HG03342 (cell line): ENCODE data around the gene A1BG.
"Not testable (repeated sequence)": the region's sequence is repeated elsewhere in the genome, so short reads cannot be mapped to it uniquely, and the experiment has no call there.

ENCODE experiments used
- ATAC-seq: cut with Tn5 transposase; IDR thresholded peaks from one replicate; pipeline ENCODE4 v1.9.1; 2021; ENCODE audit warnings: mild to moderate bottlenecking, moderate library complexity; ENCODE audit not compliant: unreplicated experiment

Gene A1BG

DNA sequence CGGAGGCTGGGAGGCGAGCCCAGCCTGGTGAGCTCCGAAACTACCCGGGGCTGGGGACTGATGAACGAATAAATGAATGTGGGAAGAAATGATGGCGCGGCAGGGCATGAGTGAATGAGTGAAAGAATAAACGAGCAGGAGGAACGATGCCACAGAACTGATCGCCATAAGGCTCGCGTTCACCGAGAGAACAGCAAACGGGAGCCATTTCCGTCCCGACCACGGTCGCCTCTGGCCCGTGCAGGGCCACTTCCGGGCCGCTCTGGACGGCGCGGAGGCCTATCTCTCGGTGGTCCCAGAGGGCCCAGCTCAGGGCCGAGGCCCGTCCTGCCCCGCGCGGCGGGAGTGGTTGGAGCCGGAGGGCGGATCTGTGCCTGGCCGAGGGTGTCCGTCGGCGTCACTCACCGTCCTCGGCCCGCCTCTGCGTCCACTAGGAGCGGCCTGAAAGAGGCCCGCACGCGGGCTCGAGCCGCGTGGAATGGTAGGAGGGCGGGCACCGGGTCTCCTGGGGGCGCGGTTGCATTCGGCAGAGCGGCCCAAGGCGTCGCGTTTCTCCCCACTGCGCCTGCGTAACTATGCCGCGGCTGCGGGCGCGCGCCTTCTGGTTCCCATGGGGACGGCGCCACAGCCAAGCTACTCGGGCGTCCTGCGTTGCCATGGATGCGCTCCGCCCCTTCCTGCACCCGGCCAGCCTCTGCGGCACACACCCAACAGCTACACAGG lies 9.1 kb upstream of the A1BG start, which contains the start of gene ZNF497:
Gene ZNF497, minus strand, starts transcription at position 480 of the 723 bp plus-strand sequence. CDS start 5,116 bp downstream, outside the sequence.
- ATAC-seq, result peak; percentile 76

DNA sequence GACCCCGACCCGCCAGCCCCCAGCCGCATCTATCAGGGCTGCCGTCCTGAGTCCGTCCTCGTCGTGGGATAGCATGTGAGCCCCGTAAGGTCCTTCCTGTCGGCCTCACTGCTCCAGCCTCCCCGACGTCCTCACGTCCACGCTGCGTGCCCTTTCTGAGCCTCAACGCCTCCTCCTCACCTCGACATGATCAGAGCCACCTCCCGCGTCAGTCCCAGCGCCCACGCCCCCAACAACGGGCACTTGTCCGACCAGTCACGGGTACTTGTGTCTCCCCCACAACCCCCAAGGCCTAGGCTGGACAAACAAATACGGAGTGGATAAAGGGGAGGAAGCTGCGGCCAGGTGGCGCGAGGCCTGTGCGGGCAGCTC lies 8.6 kb upstream of the A1BG start:
- no peak for ATAC-seq

DNA sequence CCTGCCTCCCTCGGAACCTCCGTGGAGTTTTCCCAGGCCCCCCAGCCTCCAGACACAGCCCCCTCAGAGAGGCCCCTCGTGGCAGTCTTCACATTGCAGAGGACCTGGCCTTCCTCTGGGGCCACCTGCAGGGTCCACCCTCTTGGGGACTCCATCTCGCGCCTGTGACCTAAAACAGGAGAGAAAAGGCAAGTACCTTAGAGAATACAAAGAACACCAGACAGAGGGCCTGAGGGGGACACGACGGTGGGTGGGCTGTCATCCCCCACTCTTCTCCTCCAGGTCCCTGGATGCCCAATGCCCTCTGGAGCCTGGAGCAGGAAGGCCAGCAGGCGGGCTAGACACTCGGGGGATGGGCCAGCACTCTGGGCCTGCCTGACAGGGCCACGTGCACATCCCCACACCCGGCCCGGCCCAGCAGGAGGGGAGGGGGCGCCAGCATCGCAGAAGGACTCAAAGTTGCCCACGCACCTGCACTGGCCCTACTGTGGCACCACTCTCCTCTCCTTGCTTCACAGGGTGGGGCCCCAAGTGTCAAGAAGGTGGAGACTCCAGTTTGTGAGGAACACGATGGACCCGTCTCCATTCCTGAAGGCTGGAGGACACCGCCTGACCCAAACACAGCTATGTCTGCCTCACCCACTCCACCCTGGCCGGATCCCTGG lies 4.3 kb upstream of the A1BG start:
- ATAC-seq, result no peak

DNA sequence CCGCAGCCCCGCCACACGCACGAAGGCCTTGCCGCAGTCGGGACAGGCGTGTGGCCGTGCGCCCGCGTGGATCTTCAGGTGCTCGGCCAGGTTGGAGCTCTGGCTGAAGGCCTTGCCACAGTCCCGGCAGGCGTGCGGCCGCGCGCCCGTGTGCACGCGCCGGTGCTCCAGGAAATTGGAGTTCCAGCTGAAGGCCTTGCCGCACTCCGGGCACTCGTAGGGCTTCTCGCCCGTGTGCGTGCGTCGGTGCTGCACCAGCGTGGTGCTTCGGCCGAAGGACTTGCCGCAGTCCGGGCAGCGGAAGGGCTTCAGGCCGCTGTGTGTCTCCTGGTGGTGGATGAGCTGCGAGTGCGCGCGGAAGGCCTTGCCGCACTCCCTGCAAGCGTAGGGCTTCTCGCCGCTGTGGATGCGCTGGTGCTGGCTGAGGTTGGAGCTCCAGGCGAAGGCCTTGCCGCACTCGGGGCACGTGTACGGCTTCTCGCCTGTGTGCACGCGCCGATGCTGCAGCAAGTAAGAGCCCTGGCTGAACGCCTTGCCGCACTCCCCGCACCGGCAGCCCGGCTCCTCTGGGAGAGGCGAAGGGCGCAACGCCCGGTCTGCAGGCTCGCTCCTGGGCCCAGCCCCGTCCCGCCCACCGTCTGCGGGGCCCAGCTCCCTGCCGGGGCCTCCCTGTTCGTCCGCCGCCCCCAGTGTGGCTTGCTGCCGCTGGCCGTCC lies 3.6 kb upstream of the A1BG start:
- no peak for ATAC-seq

DNA sequence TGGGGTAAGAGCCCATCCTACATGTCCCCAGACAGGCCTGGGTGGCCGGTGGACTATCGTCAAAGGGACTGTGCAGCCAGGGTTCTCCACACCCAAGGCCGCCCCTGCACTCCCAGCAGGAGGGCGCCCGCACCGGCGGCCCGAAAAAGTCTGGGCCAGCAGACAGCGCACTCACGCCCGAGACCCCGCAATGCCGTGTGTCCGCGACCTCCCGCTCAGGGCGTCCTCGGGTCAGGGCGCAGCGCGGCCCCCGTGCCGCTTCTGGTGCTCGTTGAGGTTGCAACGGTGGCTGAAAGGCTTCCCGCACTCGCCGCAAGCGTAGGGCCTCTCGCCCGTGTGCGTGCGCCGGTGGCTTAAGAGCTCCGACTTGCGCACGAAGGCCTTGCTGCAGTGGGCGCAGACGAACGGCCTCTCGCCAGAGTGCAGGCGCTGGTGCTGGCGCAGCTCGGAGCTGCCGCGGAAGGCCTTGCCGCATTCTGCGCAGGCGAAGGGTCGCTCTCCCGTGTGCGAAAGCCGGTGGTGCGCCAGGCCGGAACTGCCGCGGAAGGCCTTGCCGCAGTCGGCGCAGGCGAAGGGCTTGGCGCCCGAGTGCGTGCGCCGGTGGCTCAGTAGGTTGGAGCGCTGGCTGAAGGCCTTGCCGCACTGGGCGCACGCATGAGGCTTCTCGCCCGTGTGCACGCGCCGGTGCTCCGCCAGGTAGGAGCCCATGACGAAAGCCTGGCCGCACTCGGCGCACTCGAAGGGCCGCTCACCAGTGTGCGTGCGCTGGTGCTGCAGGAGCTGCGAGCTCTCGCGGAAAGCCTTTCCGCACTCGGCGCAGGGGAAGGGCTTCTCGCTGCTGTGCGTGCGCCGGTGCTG lies 2.8 kb upstream of the A1BG start:
- ATAC-seq, result no peak

DNA sequence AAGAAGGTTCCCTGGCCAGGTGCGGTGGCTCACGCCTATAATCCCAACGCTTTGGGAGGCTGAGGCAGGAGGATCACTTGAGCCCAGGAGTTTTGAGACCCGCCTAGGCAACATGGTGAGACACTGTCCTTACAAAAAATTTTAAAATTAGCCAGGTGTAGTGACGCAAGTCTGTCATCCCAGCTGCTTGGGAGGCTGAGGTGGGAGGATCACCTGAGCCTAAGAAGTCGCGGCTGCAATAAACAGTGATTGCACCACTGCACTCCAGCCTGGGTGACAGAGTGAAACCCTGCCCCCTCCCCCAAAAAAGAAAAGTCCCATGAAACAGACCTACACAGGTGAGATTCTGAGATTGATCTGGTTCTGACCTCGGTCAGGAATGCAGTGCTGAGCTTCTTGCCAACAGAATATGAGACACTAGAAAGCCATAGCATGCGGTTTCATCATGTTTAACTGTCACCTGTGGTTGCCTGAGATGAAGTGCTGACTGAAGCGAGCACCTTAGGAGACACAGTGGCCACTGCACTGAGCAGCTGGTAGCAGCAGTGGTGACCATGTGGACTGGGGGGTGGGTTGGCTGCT lies 2.0 kb upstream of the A1BG start:
- no peak for ATAC-seq

DNA sequence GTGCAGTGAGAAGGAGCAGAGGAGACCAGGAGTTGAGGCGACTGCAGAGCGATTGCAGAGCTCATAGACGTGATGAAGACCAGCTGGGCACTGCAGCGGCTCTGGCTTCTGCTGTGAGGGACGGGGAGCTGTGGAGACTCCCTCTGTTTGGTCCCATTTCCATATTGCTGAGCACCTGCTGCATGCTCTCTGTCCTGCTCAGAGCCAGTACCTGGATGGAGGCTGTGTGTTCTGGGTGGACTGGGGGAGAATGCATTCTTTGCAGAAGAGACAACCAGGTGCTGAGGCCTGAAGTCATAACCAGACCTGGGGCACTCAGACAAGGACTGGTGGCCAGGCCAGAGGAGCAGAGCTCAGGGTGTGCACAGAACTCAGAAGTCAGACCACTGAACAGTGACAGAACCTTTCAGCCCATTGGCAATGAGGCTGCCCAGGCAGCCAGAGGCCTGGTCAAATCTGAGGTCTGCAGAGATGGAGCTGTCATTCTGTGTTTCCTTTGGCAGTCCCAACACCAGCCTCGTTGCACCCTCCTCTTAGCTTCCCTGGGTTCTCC lies 1.3 kb upstream of the A1BG start:
- no peak for ATAC-seq

DNA sequence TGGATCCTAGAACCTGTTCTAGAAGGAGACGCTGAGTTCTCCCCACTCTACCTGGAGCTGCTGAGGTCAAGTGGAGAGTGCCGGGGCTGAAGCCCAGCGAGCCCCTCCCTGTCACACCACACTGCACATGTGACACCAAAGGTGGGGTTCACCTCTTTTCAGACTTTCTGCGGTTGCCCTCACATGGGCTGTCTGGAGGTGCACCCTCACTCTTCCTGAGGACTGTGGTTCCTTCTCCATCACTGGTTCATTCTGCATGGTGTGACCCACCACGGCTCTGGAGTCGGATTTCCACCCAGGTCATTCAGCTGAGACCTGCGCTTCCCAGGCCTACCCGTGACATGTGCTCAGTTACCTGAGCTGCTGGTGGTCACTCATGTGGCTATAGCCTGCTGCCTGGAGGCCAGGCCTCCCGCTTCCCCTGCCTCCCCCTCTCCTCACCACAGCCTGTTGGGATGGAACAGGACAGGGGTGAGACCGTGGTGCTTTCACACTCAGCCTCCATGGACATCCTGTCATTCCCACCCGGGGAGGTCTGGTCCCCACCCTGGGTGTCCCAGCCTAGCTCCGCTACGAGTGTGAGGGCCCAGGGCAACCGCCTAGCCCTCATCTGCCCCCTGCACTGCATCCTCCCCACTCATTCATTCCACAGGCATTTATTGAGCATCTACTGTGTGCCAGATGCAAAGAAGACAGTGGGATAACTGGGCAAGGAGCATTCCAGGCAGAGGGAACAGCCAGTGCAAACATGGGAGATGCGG lies 605 bp upstream of the A1BG start:
- ATAC-seq, result no peak

DNA sequence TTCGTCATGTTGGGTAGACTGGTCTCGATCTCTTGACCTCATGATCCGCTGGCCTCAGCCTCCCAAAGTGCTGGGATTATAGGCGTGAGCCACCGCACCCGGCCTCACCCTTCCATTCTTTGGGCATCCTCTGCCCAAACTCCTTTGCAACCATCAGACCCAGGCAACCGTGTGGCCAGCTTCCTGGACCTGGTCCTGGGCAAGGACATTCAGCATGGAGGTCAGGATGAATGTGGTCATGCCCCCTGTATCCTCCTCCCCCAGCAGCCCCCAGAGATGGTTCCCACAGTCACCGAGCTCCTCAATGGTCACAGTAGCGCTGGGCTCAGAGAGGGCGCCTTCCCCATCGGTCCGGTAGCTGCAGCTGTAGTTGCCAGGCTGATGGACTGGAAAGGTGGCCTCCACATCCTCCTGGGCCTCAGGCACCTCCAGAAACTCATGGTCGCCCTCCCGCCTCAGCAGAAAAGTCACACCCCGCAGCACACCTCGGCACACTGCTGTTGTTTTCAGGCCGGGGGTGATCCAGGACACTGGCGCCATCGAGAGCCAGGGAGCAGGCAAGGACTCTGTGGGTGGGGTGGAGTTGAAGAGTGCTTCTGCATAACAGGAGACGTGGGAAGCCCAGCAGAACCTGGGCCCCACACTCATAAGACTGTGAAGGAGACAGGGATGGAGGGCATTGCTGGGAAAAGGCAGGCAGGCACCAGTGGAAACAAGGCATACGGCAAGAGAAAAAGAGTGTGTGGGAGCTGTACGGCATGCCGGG lies 1.1 kb downstream of the A1BG start:
- ATAC-seq, result no peak

DNA sequence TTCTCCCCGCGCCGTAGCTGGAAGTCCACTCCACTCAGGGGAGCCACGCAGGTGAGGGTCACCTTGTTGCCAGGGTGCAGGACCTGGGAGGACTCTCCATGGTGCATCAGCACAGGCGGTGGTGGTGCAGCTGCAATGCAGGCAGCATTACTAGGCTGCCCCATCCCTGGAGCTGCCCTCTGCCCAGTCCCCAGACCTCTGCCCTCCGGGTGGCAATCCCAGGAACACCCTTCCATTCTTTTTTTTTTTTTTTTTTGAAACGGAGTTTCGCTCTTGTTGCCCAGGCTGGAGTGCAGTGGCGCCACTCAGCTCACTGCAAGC lies 1.8 kb downstream of the A1BG start:
- ATAC-seq, result no peak

DNA sequence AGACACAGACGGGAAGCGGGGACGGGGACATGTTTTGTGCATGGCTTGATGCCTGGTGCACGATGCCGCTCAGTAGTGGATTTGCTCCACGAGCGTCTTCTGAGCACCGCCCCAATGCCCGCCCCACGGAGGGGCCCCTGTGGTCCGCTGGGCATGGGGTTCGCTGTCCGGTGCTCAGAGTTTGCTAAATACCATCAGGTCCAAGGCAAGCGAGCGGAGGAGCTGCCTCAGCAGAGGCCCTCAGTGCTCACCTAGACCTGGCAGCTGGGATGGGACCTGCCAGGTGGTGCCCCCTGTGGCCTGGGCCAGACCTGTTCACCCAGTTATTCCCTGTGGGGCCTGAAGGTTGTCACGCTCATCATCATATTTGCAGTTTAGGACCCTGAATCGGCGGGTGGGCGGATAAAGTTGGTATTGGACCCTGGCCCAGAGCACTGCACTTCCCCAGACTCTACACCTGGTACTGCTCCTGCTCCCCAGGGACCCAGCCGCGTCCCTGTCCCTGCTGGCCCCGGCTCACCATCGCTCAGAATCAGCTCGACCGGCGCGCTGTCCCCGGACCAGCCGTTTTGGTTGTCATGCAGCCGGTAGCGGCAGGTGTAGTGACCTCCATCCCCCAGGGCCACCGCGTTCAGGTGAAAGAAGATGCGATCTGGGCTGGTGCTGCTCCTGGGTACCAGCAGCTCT lies 2.3 kb downstream of the A1BG start:
- no peak for ATAC-seq

DNA sequence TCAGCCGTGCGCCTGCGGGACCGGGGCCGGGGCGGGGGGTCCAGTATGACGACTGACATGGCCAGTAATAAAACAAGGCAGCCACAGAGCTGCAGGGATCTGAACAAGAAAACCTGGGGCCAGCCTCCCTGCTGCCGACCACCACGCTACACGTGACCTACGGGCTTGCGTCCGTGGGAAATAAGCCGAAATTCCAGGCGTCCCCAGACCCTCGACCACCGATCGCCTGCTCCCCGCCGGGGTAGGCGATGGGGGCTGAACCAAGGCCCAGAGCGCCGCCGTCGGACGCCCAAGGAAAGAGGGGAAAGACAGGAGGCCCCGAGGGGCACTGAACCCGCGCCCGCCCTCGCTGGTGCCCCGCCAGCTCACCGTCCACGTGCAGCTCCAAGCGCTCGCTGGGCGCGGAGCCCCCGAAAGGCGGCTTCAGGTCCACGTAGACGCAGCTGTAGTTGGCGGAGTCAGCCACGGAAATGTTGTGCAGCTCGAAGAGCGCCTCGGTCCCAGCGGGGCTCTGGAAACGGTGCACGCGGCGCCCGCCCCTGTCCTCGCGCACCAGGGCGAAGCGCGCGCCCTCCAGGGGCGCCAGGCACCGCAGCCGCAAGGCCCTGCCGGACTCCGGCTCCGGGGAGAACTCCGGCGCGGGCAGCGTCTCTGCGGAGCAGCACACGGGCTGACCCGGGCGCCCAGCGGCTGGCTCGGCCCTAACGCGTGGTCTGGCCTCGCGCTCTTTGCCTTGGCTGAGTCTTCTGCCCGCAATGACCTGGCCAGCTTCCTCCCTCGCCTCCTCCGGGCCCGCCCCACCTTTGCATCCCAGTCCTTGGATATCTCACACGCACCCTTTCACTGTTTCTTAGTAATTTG lies 3.1 kb downstream of the A1BG start:
- no peak for ATAC-seq

DNA sequence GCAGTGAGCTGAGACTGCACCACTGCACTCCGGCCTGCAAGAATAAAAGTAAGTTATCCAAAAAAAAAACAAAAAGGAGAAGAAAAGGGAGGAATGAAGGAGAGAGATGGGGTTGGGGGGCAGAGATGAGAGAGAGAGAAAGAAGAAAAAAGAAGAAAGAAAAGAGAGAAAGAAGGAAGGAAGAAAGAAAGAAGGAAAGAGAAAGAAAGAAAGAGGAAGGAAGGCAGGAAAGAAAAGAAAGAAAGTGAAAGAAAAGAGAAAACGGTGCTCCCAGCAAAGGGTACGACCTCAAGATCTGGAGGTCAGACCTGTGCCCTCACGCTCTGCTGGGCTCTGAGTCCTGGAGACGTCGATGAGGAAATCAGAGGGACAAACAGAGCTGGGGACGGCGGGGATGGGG lies 3.7 kb downstream of the A1BG start:
- ATAC-seq, result no peak

DNA sequence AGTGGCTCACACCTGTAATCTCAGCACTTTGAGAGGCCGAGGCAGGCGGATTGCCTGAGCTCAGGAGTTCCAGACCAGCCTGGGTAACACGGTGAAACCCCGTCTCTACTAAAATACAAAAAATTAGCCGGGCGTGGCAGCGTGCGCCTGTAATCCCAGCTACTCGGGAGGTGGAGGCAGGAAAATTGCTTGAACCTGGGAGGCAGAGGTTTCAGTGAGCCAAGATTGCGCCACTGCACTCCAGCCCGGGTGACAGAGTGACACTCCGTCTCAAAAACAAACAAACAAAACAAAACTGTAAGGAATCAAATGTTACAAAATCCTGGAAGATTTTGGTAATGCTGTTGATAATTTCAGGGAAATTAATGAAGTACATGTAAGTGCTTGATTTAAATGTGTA lies 5.2 kb downstream of the A1BG start:
- ATAC-seq, result not testable (repeated sequence)

DNA sequence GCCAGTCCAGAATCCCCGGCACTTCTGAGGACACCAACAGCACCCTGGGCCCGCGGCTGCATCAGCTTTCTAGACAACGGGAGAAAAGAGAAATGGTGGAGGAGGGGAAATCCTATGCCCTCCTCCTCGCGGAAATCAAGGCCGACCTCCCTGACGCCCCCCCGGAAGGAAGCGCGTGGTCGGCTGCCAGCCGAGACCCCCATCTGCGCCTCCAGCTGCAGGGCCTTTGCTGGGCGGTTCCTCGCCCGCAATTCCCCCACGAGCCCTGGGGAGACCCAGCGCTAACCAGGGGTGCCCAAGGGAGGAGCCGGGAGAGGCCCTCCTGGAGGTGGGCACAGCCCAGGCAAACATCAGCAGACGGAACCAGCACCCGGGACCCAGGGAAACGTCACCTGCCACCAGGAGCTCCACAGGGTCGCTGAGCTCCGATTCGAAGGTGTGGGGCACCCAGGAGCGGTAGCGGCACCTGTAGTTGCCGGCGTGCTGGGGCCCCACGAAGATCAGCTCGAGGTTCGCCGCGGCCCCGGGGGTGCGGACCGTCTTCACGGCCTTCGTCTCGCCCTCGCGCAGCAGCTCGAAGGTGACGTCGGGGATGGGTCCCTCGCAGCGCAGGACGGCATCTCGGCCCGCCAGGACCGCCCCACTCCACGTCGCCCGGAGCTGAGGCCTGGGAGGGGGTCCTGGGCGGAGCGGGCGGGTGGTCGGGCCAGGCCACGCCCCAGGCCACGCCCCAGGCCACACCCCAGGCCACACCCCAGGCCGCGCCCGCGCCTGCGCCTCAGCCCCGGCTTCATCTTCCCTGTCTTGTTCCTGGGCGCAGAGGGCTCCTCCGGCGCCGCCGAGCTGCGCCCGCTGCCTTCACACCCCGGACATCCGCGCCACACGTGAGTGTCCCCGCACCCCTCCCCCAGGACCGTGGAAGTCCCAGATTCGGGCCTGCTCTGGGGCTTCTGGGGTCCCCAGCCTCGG lies 6.0 kb downstream of the A1BG start:
- ATAC-seq, result peak; percentile 85

DNA sequence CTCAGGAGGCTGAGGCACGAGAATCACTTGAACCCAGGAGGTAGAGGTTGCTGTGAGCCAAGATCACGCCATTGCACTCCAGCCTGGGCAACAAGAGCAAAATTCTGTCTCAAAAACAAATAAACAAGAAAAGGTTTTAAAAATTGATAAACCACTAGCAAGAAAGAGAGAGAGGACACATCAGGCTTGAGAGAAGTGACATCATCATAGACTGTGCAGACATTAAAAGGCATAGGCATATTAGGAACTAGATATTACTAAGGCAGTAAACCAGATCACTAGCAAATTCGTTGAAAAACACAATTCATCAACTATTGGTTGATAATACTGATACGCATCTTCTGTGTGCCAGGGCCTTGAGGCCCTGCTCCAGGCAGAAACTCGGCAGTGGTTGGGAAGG lies 7.7 kb downstream of the A1BG start:
- no peak for ATAC-seq
